Cortex of kidney (tissue), 1 donor: ENCODE measurements around the gene RTCA.
"Not testable (repeated sequence)": the region's sequence is repeated elsewhere in the genome, so short reads cannot be mapped to it uniquely, and the experiment has no call there.

Experiments used
- DNase-seq: peaks from one replicate; lab custom pipeline; 2025; lab: John Stamatoyannopoulos, UW

RTCA gene

DNA sequence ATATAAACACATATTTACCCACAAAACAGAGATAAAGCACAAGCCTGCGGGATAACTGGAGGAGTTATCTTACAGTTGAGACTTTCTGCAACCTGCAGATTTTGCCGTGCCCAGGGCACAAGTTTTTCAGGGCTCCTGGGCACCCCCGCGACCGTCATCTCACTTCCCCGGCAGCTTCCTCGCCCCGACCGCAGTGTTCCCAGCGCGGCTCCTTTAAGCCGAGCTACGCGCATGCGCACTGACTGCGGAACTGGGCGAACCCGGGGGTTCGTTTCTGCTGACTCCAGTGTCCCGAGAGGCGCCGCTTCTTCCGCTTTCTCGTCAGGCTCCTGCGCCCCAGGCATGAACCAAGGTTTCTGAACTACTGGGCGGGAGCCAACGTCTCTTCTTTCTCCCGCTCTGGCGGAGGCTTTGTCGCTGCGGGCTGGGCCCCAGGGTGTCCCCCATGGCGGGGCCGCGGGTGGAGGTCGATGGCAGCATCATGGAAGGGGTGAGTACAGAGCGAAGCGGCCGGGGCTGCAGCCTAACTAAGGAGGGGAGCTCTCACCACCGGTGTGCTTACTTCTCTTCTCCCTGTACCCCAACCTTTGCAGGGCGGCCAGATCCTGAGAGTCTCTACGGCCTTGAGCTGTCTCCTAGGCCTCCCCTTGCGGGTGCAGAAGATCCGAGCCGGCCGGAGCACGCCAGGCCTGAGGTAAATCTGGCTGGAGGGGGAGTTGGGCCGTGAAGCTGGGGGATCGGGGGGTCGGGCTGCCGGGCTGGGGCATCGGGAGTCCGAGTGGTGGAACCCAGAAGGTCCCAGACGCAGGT, at the start of gene RTCA:
Gene RTCA, plus strand, starts transcription at position 286 of the 810 bp plus-strand sequence. Its CDS starts 160 bp downstream, at position 446.
- DNase-seq, result peak; percentile 44

DNA sequence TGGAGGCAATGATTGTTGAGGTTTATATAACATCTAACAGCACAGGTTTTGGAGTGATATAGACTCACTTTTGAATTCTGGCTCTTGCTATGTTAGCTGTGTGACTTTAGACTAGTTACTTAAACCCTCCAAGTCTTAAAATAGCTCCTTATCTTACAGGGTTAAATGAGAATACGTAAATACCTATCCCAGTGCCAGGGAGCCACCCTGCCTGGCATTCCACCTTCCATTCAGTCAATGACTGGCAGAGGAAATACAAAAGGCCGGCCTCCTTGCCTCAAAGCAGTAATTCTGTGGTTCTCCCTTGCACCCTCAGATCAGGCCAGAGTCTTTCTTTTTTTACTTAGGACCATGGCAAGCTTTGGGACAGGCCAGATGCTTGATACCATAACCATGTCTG, 48.2 kb upstream of the RTCA start:
- no peak for DNase-seq

DNA sequence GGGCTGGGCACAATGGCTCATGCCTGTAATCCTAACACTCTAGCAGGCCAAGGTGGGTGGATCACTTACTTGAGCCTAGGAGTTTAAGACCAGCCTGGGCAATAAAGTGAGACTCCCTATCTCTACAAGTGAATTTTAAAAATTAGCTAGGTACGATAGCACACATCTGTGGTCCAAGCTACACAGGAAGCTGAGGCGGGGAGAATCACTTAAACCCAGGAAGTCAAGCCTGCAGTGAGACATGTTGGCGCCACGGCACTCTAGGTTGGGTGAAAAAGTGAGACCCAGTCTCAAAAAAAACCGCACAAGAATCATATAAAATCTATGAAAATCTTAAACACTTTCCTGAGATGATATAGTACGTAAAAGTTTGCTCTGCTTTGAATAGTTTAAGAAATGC, 46.6 kb upstream of the RTCA start:
- no peak for DNase-seq

DNA sequence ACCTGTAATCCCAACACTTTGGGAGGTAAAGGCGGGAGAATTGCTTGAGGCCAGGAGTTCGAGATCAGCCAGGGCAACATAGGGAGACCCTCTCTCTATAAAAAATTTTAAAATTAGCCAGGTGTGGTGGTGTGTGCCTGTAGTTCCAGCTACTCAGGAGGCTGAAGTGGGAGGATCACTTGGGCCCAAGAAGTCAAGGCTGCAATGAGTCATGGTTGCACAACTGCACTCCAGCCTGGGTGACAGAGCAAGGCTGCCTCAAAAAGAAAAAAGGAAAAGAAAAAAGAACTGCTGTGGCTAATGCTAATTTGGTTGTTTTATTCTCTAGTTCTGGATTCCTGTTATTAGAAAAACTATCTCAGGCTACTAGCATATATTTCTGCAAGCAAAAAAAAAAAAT, 46.1 kb upstream of the RTCA start:
- DNase-seq, result no peak

DNA sequence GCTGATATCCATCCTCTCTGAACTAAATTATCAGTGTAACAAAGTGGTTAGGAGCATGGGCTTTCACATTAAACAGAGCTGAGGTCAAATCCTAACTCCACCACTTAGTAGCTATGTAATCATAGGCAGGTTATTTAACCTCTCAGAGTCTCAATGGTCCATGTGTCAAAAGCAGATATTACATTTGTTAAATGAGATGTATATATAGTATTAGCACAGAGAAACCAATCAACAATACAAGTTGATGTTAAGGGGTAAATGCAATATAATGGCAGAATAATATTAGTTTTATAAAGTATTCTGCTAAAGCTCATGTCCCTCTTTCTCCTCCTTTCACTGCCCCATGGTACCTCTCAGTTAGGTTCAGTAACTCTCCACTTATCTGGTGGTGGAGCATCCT, 43.6 kb upstream of the RTCA start:
- no peak for DNase-seq

DNA sequence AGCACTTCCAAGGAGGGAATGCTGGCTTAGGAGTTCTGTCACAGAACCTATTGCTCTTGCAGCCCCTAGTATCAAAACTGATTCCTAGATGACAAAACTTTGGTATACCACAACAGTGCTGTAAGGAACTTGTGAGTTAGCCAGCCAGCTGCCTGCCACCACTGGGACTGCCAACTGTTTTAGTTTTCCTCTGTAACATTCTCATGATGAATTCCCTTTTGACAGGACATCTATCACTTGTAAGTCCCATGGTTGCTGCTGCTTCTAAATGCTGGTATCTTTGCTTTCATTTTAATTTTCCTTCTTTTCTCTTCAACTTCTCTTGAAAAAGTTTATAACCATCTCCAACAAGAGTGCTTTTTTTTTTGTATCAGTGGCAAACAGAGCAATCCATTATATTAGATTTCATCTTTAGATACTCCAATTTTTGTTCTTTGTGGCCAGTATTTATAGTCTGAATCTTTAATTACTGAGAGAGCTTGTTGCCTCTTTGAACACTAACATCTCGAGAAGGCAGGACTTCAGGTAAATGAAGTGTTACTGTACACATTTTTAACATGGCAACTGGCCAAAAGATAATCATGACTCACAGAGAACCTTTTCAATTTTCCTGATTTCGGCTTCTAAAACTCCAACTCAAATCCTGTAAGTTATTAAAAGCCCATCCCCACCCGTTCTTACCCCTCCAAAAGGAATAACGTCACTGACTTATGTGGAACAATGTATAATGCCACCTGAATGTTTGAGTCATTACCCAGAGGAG, 36.2 kb upstream of the RTCA start:
- no peak for DNase-seq

DNA sequence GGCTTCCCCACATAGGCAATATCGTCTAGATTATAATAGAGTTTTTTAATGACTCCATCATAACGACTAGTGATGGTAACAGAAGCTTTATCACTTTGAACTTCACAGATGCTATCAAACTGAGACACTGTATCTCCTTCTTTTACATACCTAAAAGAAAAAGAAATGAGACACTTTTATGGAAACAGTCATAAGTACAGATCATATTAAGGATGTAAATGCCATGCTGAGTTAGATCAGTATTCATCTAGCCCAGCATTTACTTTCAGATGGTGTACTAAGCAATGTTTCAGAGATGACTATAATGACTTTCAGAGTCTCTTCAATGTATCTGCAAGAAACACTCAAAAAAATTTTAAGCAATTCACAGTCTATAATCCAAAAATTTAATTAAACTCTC, 35.3 kb upstream of the RTCA start:
- DNase-seq, result no peak

DNA sequence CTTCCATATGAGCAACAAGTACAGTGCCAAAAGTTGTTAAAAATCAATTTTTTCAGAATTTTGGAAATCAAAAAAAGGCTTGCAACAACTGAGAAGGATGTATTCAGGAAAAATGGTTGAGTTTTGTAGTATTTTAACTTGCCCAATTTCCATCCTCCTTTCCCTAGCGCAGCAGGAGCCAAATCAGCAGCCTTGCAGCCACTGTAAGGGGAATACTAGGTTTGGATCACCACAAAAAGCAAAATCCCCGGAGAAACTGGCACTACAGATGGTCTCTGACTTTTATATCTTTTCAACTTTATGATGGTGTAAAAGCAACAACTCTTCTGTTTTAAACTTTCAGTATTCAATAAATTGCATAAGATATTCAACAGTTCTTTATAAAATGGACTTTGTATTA, 34.3 kb upstream of the RTCA start:
- DNase-seq, result no peak

DNA sequence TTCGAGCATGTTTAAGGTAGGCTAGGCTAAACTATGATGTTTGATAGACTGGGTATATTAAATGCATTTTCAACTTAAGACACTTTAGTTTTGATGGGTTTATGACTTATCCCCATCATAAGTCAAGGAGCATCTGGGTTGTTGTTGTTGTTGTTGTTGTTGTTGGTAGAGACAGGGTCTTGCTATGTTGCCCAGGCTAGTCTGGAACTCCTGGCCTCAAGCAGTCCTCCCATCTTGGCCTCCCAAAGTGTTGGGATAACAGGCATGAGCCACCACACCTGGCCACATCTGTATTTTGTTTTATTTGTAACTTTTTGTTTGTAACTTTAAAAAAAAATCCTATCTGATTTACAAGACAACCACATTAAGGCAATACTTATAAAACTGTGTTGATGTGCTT, 33.9 kb upstream of the RTCA start:
- no peak for DNase-seq

DNA sequence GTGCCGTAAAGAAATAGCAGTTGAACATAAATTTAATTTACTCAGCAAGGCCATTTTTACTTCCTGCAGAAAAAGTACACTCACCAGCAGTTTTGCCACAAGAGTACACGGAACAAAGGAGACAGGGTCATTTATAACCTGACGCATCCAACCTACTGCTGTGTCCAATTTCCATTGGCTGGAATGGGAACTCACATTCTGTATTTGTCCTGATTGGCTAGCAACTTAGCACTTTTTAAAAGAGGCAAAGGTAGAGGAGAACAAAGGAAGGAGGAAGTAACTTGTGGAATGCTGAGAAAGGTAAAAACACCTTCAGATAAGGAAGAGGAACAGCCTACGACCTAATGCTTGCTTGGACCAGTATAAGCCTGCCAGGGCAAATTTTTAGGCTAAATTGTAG, 32.5 kb upstream of the RTCA start:
- DNase-seq, result not testable (repeated sequence)

DNA sequence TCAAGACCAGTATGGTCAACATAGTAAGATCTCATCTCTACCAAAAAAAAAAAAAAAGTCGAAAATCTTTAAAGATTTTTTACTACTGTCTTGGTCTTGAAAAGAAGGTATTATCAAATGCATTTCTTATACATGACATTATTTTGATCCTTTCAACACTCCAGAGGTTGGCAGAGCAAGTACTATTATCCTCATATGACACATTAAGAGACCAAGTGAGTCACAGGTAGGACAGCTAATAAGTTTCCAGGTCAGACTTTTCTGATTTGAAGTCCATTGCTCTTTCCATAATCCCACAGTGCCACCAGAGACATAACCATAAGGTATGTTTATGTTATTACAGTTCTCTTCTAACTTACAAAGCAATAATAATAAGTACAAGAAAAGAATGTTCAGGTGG, 31.6 kb upstream of the RTCA start:
- no peak for DNase-seq

DNA sequence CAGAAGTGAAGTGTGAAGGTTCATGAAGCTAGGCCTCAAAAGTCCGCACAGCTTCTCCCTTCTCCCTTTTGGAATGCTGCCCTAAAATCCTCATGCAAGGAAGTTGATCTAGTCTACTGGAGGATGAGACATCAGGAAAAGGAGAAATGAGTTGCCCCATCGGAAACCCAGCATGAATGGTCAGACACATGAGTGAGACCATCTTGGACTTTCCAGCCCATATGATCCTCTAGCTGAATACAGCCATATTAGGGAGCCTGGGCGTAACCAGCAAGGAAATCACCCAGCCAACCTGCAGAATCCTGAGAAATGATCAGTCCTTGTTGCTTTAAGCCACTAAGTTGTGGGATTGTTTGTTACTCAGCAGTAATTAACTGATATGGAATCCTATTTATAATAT, 28.9 kb upstream of the RTCA start:
- no peak for DNase-seq

DNA sequence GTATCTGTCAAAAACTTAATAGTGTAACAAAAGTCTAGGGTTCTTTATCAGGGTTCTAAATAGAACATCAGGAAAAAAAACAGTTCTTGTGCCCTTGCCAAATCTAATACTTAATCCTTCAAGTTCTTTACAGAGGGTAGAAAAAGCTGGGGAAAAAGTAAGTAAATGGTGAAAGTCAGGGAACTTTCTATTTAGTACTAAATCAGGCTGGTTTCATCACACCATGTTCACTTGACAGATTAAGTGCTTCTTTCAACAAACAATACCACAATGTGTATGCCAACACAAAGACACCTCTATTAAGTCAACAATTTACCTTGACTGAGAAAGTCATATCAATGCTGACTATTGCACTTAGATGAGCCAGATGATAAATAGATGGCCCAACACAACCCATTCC, 26.1 kb upstream of the RTCA start:
- no peak for DNase-seq

DNA sequence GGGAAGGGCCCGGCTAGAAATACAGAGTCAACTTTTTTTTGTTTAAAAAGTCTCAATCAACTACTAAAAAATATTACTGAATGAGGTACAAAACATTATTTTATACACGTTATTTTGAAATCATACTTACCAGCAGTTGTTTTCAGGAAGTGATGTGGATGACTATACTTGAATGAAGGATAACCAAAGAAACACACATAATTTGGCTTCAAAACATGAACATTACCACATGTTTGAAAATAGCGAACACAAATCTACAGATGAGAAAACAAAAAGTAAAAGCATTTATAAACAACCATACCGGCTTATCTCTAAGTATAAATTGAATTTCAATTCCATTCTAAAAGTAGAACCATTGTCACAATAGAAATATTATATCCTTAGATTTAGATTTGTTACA, 25.4 kb upstream of the RTCA start:
- DNase-seq, result no peak

DNA sequence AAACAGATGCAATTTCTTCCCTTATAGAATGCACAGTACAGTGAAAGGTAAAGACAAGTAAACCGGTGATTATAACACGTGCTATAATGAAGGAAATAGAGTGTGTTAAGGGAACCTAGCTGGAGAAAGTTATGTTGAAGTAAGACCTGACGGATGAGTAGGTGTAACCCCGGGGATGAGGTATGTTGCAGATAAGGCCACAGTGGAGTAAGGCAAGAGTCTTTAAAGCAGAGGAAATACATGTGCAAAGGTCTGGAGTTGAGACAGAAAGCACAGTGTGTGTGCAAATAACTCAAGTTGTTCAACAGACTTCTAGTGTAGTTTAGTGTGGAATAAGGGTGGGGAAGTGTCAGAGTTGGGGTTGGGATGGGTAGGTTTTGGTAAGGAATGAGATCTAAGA, 19.3 kb upstream of the RTCA start:
- DNase-seq, result no peak

DNA sequence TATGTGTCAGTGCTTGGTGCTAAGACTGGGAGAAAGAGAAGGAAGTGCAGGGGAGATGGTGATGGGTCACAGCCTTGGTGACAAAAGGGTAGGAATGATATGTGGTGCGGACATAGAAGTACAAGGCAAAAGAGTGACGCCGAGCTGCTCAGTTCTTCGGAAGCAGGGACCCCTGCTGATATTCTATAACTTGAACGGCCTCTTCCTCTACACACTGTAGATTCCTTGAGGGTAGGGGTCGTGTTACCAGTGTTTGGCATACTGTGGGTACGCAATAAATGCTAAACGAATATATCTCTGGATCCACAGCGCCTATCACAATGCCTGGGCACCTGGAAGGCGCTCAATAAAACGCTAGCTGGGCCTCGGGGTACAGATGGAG, 16.9 kb upstream of the RTCA start:
- DNase-seq, result no peak

DNA sequence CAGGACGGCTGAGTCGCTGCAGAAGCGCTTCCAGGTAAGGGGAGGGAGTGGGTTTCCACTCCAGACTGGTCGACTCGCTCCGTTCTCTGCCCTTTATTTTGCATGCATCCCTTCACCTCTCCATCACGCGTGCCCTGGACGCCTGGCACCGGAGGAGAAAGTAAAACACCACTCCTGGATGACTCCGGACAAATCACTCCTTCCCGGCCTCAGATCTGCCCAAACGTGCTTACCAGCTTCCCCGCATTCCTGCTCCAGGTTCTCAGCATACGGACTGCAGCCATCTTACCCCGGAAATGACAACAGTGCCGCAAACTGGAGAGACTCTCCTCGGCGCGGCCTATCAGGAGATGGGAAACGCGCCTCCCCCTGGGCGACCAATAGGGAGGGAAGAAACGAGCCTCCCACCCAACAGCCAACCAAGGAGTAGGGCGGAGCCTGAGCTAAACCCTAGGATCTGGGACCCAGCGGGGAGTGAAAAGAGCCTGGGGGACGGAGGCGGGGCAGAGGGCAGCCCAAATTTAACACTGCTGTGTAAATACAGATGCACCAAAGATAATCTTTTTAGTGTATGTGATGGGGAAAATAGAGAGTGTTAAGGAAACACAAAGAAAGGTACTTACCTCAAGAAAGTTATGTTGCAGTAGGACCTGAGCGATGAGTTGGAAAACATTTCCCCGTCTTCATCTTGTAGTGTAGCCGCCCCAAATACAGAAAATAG, 16.3 kb upstream of the RTCA start, which contains the start of gene DBT:
Gene DBT, minus strand, starts transcription at position 298 of the 721 bp plus-strand sequence. Its CDS starts 14 bp downstream, at position 284.
- no peak for DNase-seq

DNA sequence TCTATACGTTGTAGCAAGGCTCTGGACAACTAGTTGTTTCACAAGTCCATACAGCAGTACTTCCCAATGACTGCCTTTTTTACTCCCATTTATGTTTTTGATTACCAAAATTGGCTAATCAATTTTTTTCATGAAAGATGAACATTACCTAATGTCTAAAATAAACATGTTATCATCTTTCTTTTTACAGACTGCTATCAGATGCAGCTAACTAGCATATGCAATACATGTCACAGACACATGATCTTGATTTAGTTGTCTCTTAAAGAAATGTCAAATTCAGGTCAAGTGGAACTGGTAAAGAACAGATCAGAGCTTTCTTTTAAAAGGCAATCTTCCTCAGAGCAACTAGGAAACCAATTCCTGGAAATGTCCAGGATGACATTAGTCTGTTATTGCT, 15.8 kb upstream of the RTCA start:
- DNase-seq, result no peak

DNA sequence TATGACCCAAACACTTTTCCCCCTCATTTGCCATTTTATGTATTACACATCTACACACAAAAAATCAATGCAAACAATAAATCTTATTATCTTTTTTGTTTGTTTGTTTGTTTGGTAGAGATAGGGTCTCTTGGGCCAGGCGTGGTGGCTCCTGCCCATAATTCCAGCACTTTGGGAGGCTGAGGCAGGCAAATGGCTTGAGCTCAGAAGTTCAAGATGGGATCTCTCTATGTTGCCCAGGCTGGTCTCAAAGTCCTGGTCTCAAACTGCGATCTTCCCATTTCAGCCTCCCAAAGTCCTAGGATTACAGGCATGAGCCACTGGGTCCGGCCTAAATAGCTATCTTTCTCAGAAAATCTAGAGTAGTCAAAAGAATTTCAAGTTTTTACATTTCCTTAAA, 15.2 kb upstream of the RTCA start:
- no peak for DNase-seq

DNA sequence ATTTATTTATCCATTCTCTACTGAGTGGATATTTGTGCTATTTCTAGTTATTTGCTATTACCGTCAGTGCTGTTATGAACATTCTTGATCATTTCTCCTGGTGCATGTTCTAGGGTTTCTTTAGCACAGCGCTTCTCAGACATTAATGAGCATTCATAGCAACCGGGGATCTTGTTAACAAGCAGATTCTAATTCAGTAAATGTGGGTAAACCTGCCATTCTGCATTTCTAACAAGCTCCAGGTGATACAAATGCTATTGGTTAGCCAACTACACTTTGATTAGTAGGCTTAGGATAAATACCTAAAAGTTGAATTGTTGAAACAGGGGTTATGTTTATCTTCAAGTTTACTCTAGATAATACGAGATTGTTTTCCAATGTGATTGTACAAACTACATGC, 13.1 kb upstream of the RTCA start:
- no peak for DNase-seq

DNA sequence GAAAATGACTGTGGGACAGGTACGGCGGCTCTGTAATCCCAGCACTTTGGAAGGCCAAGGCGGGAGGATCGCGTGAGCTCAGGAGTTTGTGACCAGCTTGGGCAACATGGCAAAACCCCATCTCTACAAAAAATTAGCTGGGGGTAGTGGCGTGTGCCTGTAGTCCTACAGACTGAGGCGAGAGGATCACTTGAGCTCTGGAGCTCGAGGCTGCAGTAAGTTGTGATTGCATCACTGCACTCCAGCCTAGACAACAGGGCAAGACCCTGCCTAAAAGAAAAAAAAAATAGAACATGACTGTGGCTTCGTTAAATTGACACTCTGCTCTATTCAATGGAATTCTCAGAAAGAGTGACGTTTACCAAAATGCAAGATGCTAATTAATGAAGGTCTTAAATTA, 12.5 kb upstream of the RTCA start:
- DNase-seq, result no peak

DNA sequence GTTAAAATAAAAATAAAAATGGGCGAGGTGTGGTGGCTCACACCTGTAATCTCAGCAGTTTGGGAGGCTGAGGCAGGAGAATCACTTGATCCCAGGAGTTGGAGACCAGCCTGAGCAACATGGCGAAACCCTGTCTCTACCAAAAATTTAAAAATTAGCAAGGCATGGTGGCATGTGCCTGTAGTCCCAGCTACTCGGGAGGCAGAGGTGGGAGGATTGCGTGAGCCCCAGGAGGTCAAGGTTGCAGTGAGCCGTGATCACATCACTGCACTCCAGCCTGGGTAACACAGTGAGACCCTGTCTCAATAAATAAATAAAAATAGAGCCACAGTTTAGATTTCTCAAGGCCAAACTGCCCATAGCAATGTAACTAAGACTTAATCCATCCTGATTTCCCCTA, 9.7 kb upstream of the RTCA start:
- DNase-seq, result not testable (repeated sequence)

DNA sequence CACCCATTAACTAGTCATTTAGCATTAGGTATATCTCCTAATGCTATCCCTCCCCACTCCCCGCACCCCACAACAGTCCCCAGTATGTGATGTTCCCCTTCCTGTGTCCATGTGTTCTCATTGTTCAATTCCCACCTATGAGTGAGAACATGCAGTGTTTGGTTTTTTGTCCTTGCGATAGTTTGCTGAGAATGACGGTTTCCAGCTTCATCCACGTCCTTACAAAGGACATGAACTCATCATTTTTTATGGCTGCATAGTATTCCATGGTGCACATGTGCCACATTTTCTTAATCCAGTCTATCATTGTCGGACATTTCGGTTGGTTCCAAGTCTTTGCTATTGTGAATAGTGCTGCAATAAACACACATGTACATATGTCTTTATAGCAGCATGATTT, 7.6 kb upstream of the RTCA start:
- not testable (repeated sequence) for DNase-seq
